22Rv1 (cell line): ENCODE results near the gene APC.

ENCODE experiments used
- ZFX ChIP-seq: fragments of 450-650 bp; IDR thresholded peaks from 2 replicates; pipeline ENCODE4 v1.6.1; 2017; ENCODE audit warnings: antibody characterized with exemption, borderline replicate concordance
- TF ChIP-seq, protein P1 (sequence below): fragments of 450-650 bp; IDR thresholded peaks from 2 replicates; pipeline ENCODE4 v1.5.1; 2017; ENCODE audit warnings: mild to moderate bottlenecking

DNA sequence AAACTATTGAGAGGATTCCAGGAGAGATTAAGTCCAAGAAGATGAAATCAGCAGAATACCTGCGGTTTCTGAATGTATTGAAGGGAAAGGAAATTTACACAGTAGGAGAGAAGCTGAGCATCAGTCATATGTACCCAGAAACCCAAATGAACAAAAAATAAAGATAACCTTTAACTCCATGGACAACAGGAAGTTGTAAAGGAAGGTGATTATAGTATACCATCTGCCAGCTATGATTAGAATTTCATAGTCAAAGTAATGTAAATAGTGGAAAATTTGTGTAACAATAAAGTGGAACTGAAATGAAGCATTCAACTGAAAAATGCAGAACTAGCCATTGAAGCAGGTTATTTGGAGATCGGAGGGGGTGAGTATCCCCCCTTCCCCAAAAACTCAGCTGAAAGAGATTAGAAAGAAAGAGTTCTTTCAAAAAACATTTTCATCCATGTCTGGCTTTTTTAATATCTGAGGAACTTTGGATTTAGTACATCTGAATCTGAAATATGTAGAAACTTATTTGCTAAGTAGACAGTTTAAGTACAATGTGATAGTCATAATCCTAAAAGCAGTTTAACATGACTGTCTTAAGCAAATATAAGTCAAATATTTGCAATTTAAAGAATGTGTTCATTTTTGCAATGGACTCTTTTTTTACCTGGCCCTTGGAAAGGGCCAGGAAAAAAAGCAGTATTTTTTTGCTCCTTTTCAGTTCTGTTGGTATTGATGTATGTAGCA, 58.4 kb downstream of the APC start:
- TF ChIP-seq, protein P1, sequence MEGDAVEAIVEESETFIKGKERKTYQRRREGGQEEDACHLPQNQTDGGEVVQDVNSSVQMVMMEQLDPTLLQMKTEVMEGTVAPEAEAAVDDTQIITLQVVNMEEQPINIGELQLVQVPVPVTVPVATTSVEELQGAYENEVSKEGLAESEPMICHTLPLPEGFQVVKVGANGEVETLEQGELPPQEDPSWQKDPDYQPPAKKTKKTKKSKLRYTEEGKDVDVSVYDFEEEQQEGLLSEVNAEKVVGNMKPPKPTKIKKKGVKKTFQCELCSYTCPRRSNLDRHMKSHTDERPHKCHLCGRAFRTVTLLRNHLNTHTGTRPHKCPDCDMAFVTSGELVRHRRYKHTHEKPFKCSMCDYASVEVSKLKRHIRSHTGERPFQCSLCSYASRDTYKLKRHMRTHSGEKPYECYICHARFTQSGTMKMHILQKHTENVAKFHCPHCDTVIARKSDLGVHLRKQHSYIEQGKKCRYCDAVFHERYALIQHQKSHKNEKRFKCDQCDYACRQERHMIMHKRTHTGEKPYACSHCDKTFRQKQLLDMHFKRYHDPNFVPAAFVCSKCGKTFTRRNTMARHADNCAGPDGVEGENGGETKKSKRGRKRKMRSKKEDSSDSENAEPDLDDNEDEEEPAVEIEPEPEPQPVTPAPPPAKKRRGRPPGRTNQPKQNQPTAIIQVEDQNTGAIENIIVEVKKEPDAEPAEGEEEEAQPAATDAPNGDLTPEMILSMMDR = no peak
- no peak for TF ChIP-seq ZFX
